Umbilical cord (tissue), 2 donors: ENCODE data around the gene AFF3. TPM values are rescaled to one million over a fixed set of nuclear protein-coding genes. Genes with fewer than 3 reads are reported as not detected.
A peak's percentile ranks its signal among the peaks of the same experiment; 100 is the strongest.

Experiments used
- DNase-seq: peaks from one replicate; pipeline ENCODE4 v3.0.0-alpha.2; 2015; ENCODE audit warnings: low spot score
- total RNA-seq: library from RNA; depleted of rRNA; stranded (reverse); fragments of >200 nt; gene quantifications from one replicate; pipeline ENCODE4 v1.2.3, GENCODE V29; 2014; ENCODE audit warnings: low replicate concordance; ENCODE audit not compliant: insufficient read depth

AFF3 gene
- total RNA-seq, 1 donor from 2014 or later, result 22.1 TPM

DNA sequence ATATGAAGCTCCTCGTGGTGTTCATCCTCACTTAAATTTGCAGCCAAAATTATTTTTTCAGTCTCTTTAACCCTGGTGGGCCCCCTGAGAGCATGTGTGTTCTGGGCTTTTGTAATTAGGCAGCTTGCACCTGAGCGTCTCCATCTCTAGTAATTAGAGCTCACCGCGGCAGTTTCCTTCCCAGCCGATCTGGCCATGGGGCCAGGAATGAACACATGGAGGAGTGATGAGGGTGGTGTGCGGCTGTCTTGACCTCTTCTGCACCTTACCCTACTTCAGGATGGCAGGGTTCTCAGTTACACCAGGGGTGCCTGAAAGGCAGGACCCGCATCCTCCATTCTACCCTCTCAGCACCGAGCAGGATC, 98.5 kb downstream of the AFF3 start:
- no peak for DNase-seq

DNA sequence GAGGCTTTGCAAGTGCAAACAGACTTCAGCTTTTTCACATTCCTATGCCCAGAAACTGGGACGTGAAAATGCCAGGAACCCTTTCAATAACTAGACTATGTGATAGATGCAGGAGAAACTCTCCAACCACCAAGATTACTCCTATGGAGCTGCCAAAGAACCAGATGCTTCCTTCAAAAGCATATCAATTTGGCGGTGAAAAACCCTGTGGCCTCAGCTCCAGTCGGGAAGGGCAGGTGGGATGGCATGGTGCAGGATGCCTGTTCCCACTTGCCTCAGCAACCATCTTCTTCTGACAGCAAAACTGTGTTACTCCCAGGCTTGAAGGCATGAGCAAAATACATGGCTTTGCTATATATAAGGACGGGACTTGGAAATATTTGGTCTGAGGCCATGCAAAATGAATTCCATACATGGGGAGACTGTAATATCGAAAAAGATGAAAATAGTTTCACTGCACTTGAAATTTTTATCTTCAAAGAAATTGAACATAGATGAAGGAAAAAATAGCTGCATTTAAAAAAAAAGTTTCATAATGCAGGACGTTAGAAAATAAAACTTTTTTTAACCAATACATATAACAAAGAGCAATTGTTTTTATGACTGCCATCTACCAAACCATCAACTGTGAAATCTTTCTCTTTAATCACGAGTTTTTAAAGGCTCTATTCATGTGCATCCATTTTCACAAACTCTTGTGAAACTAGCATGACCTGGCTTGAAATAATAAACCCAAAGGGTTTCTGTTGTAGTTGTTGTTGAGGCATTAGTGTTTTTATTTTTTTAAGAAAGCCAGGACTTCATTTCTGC, 99.1 kb downstream of the AFF3 start:
- no peak for DNase-seq

DNA sequence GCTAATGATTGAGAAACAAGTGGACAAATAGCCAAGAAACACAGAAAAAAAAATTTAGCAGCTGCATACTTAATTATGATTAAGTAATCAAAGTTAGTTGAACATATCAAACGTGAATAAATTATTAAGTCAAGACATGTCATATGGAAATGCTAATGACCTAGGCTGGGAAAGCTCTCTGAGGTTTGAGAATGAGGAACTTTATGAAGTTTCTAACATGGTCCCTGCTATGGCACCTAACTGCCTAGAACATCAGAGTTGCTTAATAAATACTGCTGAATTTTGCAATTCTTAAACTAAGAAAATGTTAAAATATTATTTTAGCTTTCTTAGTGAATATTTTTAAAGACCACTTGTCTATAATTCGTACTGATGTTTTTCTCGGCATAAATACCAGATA, 99.8 kb downstream of the AFF3 start:
- DNase-seq, result no peak

DNA sequence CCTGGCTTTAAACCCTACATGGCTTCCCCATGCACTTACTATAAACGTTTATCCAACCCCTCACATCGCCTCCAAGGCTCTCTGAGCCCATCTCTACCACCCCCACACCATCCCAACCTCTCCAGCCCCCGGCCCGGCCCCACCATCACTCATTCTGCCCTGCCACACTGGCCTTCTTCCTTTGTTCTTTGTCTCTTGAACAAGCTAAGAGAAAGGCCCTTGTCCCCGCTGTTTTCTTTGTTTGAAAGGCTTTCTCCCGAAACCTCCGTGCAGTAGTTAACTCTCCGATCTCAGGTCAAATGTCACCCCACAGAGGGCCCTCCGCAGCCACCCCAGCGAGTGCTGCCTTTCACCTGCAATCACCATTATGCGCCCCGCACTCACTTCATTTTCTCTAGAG, 100.4 kb downstream of the AFF3 start:
- DNase-seq, result no peak

GRCh38 chr2:100041385-100041784, 101.0 kb downstream of the AFF3 start:
- no peak for DNase-seq

DNA sequence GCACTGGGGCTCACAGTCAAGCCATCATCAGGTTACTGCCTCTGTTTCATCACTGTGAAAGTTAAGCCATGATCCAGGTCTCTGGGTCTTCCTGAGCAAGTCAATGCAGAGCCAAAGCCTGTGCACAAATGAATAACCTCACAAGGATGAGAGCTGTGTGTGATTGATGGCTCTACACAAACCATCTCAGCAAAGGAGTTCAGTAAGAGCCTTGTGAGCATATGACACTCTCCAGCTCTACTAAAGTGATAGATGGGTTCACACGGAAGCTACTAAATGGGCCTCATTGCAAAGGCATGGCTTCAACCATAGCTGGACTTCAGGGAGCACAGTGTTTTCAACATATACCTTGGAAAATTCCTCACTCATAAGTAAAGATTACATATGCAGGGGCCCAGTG, 101.5 kb downstream of the AFF3 start:
- DNase-seq, result no peak

DNA sequence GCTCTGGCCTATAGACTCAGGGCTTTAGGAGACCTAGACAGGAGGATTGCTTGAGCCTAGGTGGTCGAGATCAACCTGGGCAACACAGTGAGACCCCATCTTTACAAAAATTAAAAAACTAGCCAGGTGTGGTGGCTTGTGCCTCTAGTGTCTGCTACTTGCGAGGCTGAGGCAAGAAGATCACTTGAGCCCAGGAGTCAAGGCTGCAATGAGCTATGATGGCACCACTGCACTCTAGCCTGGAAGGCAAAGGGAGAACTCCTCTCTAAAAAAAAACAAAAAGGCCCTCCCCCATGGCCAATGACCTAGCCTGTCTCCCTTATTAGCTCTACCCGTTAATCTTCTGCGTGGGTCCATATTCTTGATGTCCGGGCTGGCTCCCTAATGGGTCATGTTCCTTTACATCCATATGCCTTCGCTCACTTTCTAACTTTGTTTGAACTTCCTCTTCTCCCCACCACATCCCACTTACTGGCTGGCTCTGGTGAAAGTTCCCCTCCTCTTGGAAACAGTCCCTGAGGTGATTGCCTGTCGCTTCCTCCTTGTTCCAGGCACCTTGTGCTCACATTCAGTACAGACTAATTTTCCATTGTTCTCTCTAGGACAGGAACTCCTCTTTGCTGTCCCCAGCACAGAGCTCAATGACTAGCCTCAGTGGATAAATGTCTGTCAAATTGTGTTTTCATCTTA, 103.0 kb downstream of the AFF3 start:
- DNase-seq, result no peak

DNA sequence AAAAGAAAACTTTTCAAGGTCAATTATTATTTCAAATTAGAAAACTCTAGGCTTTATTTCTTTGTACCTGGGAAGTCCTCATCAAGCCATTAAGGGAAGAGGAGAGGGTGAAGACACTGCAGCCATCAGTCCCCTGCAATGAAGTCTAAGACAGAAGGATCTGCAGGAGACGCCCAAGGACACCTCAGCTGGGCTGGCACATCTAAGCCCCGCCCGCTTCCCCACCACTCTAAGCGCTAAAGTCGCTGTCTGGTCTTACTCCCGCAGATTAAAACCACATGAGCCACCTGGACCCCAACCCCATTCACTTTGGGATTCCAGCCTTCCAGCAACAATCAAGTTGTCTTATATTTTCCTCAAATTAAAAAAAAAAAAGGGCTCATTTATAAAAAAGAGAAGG, 104.4 kb downstream of the AFF3 start:
- DNase-seq, result no peak

GRCh38 chr2:100036793-100037192, 105.6 kb downstream of the AFF3 start:
- DNase-seq, result no peak

DNA sequence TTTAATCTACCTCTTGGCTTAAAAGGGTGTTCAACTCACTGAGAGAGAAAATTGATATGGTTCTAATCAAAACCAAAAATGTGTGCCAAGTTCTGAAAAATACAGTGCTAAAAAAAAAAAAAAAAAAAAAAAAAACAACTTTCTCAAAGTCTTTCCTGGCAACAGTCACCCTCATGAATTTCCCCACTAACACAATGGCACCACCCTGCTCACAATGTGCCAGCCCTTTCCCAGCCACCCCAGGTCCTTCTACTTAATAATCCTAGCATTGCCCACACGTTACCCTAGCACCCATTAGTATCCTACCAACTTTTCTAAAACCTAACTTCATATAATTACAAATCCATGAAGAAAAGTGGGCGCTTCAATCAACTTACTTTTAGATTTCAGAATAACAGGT, 106.4 kb downstream of the AFF3 start:
- DNase-seq, result no peak

DNA sequence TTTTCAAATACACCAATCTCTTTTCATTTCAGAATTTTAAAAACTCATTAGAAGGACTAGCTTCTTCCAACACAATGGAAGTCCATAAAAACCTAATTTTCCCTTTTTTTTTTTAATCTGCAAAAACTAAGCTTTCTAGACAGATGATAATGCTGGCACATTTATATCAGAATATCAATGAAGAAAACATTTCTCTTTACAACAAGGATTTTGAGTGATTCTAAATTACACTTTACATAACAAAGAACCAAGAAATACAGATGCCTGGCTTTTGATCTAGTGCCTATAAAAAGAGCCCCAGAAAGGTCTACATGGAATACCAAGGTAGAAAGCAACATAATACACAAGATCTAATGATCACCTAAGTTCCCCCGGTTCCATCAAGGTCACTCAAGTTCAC, 108.0 kb downstream of the AFF3 start:
- no peak for DNase-seq

GRCh38 chr2:100033976-100034375, 108.4 kb downstream of the AFF3 start:
- DNase-seq, result no peak

DNA sequence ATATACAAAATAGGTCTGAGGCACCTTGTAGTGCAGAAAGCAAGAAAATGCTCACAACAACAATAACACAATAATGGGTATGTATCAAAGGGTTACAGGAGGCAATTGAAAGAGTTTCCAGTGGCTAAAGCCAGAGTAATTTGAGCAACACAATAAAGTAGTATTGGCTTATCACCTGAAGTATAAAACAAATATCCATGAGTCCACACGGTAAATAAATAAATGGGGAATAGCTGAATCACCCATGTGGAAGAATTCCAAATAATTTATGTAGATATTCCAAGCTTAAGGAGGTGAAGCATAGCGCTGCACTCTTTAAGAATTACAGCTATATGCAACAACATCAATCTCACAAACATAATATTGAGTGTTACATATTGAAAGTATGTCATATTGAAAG, 110.8 kb downstream of the AFF3 start:
- DNase-seq, result no peak

GRCh38 chr2:100029460-100029859, 112.9 kb downstream of the AFF3 start:
- no peak for DNase-seq

GRCh38 chr2:100021791-100022340, 120.5 kb downstream of the AFF3 start:
- no peak for DNase-seq

DNA sequence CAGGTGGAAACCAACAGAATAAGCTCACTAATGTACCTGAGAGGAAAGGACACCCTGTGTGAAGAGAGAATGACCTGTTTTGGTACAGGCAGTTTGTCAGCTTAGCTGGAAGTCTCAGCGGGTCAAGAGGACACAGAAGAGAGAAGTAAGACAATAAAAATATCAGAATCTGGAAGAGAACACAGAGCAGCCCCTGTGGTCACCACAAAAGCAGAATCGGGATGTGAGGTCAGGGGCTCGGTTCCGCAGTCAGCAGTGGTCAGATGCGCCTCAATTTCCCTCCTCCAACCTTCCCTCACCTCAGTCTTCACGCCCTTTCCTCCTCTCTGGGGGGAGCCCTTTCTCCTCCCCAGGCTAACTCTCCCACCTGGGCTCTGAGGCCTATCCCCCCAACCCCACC, 122.9 kb downstream of the AFF3 start:
- DNase-seq, result no peak

DNA sequence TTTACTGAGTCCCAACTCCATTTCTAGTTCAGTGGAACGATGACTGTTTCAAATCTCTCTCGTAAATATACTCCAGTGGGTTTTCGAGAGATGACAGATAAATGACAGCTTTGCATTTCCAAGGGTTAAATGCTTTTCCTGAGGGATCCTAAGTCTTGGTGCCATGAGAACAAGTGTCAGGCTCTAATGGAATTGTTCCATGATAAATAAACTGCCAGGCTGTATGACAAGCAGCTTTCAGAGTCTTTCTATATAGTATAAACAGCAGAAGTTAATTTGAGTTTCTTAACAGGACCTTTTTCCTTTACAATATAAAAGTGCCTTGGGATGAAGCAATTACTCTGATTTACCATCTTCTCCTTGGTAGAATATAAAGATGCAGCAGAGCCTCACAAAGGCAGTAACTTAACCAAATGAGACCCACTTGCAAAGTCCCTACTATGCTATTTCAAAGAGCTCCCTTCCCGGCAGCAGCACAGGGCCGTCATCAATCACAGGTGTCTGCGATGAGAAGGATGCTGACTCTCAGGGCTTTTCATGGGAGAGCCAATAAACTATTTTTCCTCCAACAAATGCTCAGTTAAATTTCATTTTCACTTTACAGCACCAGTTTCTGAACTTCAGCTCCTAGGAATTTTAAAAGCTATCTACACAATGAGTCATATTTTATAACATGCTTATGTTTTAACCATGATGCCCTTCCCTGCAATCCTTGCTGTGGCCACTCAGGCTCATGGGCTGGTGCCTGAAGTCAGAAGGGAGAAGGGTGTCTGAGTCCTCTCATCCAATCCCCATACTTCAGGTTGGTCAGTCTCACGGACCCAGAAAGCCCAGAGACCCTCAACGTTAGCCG, 123.8 kb downstream of the AFF3 start:
- peak; percentile 27 for DNase-seq

GRCh38 chr2:100017633-100018032, 124.8 kb downstream of the AFF3 start:
- no peak for DNase-seq

DNA sequence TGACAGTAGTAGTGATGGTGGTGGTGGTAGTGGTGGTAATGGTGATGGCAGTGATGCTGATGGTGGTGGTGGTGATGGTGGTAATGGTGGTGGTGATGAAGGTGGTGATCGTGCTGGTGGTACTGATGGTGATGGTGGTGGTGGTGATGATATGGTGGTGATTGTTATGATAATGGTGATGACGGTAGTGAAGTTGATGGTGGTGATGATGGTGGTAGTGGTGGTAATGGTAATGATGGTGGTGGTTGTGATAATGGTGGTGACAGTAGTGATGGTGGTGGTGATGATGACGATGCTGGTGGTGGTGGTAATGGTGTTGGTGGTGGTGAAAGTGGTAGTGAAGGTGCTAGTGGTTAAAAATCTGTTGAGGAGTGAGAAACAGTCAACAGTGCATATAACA, 125.6 kb downstream of the AFF3 start:
- DNase-seq, result no peak

DNA sequence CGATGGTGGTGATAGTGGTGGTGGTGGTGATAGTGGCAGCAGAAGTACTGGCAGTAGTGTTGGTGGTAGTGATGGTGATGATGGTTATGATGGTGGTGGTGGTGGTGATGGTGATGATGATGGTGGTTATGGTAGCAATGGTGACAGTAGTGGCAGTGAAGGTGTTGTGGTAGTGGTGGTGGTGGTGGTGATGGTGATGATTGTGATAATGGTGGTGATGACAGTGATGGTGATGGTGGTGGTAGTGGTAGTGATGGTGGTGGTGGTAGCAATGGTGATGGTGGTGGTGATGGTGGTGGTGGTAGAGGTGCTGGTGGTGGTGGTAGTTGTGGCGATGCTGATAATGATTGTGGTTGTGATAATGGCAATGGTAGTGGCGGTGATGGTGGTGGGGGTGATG, 126.5 kb downstream of the AFF3 start:
- DNase-seq, result no peak

DNA sequence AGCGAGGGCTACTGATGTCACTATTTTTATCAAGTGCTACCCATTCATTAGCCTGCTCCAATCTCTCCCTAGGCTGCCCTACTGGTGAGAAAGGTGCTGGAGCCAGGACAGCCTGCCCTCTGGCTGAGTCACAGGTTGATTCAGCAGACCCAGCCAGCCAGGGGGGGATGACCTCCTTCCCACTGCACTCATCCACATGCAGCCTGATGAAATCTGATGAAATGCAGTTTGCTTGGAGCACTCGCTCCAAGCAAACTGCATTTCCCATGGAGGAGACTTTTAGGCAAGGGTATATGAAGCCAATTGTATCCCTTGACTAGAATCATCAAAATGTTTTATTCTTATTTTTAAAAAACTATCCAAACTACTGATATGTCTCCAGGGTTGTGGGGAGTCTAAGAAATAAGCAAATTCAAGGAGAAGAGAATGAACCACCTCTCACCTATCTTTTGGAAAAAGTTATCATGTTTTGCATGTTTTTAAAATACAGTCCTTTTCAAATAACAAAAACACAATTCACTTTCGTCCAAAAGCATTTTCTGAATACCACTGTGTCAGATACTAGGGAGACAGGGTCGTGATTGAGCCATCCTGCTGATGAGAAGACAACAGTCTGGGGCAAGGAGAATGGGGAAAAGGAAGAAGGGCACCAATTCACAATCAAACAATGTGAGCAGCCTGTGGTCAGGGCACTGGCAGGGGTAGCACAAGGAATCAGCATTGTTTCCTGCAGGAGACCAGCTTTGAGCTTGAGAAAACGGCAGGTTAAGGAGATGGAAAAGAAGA, 128.3 kb downstream of the AFF3 start:
- DNase-seq, result peak; percentile 62
